NCI-H82 treated with DMSO at 0.1 percent for 48 hours (cell line): ENCODE results near the gene AASDHPPT.
"Not testable (repeated sequence)": the region's sequence is repeated elsewhere in the genome, so short reads cannot be mapped to it uniquely, and the experiment has no call there.

ENCODE experiments used
- DNase-seq: peaks from one replicate; lab custom pipeline; 2025; ENCODE audit not compliant: unreplicated experiment; lab: John Stamatoyannopoulos, UW

The AASDHPPT gene, protein sequence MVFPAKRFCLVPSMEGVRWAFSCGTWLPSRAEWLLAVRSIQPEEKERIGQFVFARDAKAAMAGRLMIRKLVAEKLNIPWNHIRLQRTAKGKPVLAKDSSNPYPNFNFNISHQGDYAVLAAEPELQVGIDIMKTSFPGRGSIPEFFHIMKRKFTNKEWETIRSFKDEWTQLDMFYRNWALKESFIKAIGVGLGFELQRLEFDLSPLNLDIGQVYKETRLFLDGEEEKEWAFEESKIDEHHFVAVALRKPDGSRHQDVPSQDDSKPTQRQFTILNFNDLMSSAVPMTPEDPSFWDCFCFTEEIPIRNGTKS

DNA sequence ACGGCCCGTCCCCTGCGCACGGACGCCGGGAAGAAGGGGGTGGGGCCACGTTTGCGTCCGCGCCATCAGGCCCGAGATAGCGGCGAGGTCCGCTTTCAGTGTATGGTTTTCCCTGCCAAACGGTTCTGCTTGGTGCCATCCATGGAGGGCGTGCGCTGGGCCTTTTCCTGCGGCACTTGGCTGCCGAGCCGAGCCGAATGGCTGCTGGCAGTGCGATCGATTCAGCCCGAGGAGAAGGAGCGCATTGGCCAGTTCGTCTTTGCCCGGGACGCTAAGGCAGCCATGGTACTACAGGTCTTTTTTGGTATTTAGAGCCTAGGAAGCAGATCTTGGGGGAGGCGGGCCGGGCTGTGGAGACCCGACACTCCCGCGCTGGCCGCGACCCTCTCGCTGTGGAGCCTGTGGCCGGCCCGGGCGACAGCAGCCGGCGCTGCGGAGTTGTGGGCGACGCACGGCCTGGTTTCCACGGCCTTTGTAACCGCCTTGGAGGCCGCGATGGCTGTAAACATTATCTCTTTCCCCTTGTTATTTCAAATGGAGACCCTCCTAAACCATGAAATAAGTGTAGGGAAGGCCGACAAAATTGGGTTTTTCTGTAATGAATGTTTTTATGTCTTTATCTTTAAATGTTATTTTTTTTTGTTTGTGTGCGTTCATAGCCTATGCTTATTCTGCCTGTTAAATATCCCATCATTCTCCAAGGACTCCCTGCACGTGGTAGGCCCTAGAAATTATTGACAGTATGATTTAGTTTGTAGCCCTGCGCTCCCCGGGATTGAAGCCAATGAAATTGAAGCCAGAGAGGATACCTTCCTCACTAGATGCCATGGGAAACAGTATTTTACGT, at the start of gene AASDHPPT:
Gene AASDHPPT (plus strand): TSS at position 54 of the 847 bp plus-strand sequence. CDS start 49 bp downstream, at position 103.
- DNase-seq, result peak; percentile 20

DNA sequence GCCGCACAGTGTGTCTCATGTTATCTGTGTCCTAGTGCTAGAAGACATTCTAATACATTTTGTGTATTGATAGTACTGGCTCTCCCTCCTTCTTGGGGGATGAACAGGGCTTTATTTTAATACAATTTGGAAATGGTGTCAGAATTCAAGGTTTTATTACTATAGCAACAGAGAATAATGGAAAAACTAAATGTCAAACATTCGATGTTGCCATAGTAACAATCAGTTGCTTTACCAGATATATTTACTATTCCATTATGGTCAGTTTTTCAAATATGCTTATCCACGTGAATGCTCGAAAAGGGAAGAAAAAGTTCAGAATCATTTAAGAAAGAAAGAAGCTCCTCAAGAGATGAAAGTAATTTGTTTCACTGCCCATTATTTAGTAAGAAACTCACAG, 46.9 kb upstream of the AASDHPPT start:
- DNase-seq, result no peak

DNA sequence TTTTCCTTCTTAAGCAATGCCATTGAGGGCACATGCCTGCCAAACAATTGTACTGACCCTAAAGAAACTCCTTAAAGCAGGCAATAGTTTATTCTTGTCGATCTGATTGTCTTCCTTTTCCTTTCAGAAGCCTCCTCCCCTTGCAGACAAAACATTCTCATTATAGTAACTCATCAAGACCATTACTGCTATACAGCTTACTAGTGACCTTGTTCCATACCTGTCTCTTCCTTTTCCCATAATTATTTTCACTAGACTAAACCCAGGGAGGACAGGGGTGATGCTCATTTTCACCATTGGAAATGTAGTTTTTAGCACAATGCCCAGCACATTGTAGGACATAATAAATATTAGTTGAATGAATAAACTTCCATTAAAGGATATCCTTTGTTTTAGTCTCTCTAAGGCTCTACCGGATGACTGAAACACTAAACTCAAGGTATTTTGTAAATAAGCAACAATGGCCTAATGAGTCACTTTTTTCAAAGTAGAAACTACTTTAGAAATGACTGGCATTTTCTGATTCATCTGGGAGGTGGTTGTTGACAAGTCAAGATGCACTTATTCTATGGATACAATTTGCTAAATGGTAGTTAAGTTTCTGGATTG, 46.2 kb upstream of the AASDHPPT start:
- no peak for DNase-seq

DNA sequence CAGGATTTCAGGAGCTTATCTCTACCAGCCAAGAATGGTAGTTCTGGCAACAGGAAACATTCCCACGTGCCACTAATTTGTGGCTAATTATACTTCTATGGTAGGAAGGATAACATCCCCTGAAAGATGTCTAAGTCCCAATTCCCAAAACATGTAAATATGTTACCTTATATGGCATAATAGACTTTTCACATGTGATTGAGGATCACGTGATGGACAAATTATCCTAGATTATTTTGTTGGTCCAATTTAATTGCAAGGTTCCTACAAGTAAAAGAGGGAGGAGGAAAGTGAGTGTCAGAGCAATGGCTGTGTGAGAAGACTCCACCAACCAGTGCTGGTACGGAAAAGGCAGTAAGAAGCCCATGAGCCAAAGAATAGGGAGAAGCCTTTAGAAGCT, 45.5 kb upstream of the AASDHPPT start:
- DNase-seq, result no peak

DNA sequence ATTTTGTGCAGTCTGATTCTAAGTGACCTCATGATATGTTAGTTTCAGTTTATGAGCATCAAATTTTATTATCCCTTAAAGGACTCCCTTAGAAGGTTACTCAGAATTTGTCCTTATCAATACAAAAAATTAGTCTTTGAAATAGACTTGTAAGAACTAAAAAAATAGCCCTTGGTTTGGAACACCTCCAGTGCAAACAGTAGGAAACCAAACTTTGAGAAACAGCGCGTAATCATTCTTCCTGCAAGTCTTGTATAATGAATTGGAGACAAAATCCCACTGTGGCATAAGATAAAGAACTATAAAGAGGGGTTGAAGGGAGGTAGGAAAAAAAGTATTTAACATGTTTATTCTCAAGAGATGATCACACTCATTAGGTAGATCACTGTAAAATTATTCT, 44.6 kb upstream of the AASDHPPT start:
- no peak for DNase-seq

DNA sequence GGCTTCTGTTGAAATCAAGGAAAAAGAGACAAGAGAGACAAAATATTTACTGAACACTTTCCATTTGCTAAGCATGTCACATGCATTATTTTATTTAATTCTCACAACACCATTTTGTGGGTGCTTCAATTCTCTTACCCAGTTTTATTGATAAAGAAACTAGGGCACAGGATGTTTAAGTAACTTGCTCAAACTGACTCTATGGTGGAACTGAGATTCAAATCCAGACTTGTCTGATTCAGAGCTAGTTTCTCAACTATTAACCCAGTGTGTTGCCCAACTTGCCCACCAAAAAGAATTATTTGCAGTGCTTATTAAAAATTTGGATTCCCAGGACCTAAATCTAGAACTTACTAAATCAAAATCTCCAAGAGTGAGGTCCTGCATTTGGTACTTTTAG, 33.9 kb upstream of the AASDHPPT start:
- DNase-seq, result no peak

DNA sequence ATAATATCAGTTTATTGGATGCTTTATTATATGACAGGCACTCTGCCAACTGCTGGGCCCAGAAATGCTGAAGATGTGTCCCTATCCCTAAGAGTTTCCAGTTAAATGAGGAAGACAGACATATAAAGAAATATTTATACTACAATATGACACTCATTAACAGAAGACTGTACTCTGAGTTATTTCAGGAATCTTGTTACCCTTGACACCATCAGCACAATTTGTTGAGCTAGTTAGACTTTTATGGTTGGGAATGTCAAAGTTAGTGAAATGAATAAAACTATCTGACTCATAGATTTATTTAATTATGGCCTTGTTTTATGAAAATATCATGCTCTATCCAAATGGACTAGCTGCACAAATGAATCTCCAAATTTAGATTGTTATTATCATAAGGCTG, 29.8 kb upstream of the AASDHPPT start:
- DNase-seq, result no peak

DNA sequence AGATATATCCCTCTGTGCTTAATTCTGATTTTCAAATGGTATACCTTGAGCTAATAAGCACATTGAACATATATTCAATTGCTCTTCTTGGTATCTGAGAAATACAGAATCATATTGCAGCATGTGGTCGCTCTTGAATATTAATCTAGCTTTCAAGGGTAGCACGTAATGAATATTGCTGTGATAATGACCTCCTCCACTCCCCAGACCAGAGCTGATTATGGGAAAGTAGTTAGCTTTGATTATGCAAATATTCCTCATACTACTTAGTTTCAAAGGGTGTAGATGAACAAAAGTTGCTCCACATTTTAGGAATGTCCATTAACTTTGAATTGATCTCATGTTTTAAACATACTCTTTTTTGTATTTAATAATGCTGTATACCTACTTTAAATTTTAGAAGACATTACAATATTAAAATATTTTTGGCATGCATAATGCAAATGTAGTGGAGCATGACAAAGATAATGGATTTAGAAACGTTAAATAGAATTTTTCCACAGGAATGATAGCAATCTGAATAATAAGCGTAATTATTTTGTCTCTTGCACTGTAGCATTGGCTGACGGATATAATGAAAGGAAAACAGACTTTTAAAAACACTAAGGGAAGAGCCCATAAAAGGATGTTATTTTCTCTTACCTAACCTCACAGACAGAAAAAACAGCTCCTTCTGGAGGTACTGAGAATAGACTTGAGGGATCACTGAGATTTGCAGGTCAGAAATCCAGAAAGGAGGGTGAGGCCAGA, 27.6 kb upstream of the AASDHPPT start:
- no peak for DNase-seq

DNA sequence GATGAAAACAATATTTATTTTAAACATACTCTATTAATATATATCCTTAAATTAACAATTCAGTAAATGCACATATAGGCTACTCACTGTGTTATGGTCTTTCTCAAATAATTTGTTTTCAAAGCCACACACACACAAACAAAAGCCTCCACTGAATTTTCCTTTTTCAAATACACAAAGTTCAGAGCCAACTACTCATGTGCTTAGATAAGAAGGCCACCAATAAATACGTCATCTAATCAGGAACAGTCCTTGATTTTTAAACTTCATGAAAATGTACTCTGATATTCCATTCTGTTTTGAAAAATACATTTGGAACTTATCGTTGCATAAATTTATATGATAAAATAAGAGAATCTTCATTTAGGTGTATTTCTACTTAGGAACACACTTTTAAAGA, 26.4 kb upstream of the AASDHPPT start:
- DNase-seq, result no peak

DNA sequence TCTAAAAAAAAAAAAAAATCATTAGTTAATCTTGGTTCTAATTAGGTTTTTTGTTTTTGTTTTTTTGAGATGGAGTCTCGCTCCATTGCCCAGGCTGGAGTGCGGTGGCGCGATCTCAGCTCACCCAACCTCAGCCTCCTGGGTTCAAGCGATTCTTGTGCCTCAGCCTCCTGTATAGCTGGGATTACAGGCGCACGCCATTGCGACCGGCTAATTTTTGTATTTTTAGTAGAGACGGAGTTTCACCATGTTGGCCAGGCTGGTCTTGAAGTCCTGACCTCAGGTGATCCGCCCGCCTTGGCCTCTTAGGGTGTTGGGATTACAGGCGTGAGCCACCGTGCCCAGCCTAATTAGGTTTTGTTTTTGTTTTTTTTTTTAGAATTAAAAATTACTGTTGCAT, 19.1 kb upstream of the AASDHPPT start:
- not testable (repeated sequence) for DNase-seq

DNA sequence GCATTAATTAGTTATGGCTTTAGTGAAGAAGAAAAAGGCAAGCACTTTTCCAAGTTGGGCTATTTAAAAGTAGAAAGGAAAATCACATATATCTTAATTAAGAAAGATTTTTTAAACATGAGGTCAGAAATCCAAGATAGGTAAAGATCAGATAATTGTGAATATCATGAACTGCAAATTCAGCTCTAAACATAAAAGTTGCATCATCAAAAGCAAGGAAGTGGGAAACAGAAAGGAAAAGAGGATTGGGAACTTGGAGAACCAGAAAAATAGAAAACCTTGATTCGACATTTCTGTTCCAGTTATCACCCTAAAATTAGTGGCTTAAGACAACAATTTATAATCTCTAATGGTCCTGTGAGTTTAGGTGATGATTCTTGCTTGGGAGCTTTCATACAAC, 17.8 kb upstream of the AASDHPPT start:
- DNase-seq, result no peak

DNA sequence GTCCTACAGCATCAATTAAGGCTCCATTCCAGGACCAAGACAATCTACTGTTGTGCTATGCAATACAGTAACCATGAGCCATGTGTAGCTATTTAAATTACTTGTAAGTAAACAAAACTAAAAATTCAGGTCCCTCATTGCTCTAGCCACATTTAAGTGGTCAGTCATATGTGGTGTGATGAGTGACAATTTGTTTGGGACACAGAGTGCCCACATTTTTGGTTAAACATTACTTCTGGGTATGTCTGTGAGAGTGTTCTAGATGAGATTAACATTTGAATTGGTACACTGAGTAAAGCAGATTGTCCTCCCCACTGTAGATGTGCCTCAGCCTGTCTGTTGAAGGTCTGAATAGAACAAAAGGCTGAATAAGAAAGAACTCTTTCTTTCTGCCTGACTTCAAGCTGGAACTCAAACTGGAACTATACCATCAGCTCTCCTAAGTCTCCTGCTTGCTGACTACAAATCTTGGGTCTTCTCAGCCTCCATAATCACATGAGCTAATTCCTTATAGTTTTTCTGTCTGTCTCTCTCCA, 16.1 kb upstream of the AASDHPPT start:
- no peak for DNase-seq

DNA sequence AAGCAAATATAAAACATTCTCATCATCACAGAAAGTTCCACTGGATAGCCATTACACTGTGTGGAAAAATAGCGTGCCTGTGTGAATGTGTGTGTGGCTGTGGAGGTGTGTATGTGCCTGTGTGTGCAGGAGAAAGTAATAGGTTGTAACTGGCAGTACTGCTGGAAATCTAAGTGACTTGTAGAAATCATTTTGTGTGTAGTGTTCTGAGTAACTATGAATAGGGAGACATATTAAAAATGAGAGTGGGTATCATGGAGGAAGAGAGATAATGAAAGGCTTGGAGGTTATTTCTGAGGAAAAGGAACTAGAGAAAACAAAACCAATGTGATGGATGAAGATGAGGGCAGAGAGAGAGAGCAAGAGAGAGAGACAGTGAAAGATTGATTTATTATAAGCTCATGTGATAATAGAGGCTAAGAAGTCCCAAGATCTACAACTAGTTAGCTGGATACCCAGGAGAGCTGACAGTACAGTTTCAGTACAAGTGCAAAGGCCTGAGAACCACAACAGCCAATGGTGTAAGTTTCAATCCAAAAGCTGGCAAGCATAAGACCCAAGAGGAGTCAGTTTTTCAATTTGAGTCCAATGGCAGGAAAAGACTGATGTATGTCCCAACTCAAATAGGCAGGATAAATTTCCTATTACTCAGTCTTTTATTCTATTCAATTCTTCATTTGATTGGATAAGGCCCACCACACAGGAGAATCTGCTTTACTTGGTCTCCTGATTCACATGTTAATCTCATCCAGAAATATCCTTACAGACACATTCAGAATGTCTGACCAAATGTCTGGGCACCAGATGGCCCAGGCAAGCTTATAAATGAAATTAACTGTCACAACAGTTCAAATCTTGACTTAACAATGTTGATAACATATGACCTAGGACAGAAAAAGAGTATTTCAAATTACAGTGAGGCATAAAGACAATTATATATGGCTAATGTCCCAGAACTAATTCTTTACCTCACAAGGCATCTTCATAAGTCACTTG, 15.2 kb upstream of the AASDHPPT start:
- no peak for DNase-seq

DNA sequence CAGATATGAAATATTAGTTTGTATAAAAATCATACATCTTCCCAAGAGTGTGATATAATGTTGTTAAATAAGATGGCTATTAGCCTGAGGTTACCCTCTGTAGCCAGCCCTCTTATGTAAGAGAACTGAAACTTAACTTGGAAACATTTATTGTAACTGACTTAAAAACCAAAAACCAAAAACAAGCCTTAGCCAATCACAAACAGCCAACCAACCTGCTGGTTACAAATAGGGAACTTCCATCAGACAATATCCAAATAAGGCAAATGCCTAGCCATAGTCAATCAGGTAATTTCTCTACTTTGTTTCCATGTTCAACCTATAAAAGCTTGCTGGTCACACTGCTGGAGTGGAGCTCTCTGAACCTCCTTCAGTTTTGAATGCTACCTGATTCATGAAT, 14.5 kb upstream of the AASDHPPT start:
- no peak for DNase-seq

DNA sequence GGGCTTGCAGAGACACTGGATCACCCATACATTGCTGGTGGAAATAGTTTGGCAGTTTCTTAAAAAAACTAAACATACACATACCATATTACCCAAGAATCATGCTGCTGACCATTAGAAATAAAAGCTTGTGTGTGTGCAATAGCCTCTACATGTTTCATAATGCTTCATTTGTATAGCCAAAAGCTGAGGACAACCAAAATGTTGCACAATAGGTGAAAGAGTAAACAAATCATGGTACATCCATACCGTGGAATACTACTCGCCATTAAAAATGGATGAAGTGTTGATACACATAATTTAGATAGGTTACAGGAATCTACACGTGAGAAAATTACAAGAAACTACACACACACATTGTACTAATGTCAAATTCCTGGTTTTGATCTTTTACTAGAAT, 6.9 kb upstream of the AASDHPPT start:
- DNase-seq, result no peak

DNA sequence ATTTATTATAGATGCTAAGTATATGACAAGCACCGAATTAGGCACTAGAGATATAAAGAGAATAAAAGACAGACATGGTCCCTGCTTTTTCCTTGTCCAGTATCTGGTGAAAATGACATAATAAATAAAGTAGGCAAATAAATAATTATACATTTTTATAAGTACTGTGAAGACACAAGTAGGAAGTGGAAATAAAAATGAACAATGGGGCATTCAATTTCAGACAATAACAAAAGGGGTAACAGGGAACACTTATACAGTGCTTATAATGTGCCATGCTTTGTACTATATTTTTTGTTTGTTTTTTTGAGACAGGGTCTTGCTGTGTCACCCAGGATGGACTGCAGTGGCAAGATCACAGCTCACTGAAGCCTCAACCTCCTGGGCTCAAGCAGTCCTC, 4.7 kb upstream of the AASDHPPT start:
- DNase-seq, result no peak

DNA sequence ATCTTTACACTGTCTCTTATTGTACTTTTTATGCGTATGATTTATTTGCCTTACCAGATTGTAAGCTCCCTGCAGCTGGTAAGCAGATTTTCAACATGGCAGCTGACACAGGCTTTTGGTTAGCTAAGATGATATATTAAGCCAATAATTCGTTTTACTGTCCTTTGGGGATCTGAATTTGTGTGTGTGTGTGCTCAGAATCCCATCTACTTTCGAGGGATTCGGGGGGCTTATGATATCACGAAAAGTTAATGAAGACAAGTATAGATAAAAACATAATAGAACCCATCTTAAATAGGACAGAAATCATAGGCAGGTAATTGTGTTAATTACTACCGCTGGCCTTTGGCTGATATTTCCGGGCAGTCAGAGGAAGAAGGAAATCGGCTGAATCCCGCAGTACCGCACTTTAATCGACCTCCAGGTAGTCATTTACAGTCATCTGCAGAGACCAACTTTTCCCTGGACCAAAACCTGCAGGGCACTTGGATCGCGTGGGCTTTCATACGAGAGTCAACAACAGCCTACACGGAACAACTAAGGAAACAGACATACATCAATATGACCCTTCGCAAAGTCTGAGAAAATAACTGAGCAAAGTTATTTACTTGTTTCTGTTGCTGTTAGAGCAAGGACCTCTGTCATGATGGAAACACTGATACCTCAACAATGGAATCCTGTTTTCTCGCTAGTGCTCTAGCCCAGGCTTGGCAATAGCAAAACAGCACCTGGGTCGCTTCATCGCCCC, 1.1 kb upstream of the AASDHPPT start:
- DNase-seq, result peak; percentile 36

DNA sequence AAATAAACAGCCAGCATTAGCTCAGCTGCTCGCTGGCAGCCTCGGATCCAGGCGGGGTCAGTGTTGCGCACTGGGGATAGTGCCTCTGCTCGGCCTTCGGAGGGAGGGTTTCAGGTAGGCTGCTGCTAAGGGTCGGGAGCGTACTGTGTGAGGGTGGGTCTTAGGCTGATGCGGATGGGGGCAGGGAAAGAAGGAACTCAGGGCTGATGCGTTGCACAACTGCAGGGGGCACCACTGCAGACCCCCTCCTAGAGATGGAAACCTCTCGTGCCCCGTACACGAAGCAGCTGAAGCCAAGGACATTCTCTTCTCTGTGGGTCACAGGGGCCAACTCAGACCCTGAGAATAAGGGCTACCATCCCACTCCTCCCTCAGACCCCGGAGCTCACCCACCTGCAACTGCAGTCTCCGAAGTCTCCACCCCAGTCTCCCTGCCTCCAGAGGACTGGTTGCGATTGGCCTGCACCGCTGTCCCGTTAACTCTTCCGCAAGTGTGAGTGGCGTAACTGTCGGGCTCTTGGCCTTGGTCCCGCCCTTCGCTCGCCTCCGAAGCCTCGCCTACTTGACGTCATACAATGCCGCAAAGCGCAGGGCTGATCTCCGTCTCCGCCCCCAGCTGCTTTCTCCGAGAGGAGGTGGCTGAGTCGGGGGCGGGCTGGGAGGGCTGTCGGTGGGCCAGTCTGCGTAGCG, 398 bp upstream of the AASDHPPT start, which contains the start of gene KBTBD3:
Gene KBTBD3 (minus strand): TSS at position 429 of the 690 bp plus-strand sequence. CDS start 18,250 bp downstream, outside the sequence.
- peak; percentile 93 for DNase-seq
